VCaP (cell line): ENCODE results near the gene CELSR1.

ENCODE experiments used
- H3K27ac ChIP-seq: fragments of 450-650 bp; 2 replicates; pipeline ENCODE4 v1.5.1; 2017
- CTCF ChIP-seq: fragments of 450-650 bp; conservative IDR thresholded peaks from 2 replicates; pipeline ENCODE4 v1.5.1; 2017; ENCODE audit warnings: mild to moderate bottlenecking, moderate library complexity

The CELSR1 gene

GRCh38 chr22:46443850-46444389 lies 93.5 kb downstream of the CELSR1 start:
- H3K27ac ChIP-seq, result peak overlapping the region; percentile 90
- no peak for TF ChIP-seq CTCF

- peak overlapping the region; percentile 90 for H3K27ac ChIP-seq
- no peak for TF ChIP-seq CTCF
These were observed 95.1 kb downstream of the CELSR1 start for GRCh38 chr22:46442217-46442853.

- no peak overlapping the region for H3K27ac ChIP-seq
- no peak for TF ChIP-seq CTCF
These were observed 97.6 kb downstream of the CELSR1 start for GRCh38 chr22:46439576-46440465.

GRCh38 chr22:46439111-46439510 lies 98.3 kb downstream of the CELSR1 start:
- no peak overlapping the region for H3K27ac ChIP-seq
- no peak for TF ChIP-seq CTCF

GRCh38 chr22:46437671-46438440 lies 99.6 kb downstream of the CELSR1 start:
- H3K27ac ChIP-seq, result no peak overlapping the region
- TF ChIP-seq CTCF, result no peak

GRCh38 chr22:46436595-46437175 lies 100.7 kb downstream of the CELSR1 start:
- no peak overlapping the region for H3K27ac ChIP-seq
- no peak for TF ChIP-seq CTCF
